GM13976 (cell line): ENCODE results near the gene CARNS1.

Experiments used
- DNase-seq: peaks from one replicate; pipeline ENCODE4 v3.0.0; 2012; ENCODE audit warnings: low spot score
- in situ Hi-C: fragments of 300-500 bp; cut with MboI; formaldehyde crosslinking; loops from one replicate; pipeline ENCODE4 v1.12.0; 2022; ENCODE audit warnings: low sequenced_read_pairs, mixed read lengths, inconsistent platforms; ENCODE audit not compliant: unreplicated experiment
- TF ChIP-seq, protein P1 (sequence below): IDR thresholded peaks from 2 replicates; pipeline ENCODE4 v1.5.1; 2012; ENCODE audit warnings: borderline replicate concordance, mild to moderate bottlenecking; ENCODE audit not compliant: insufficient read depth; ENCODE audit errors: extremely low read depth, missing control alignments, control extremely low read depth

CARNS1 gene

DNA sequence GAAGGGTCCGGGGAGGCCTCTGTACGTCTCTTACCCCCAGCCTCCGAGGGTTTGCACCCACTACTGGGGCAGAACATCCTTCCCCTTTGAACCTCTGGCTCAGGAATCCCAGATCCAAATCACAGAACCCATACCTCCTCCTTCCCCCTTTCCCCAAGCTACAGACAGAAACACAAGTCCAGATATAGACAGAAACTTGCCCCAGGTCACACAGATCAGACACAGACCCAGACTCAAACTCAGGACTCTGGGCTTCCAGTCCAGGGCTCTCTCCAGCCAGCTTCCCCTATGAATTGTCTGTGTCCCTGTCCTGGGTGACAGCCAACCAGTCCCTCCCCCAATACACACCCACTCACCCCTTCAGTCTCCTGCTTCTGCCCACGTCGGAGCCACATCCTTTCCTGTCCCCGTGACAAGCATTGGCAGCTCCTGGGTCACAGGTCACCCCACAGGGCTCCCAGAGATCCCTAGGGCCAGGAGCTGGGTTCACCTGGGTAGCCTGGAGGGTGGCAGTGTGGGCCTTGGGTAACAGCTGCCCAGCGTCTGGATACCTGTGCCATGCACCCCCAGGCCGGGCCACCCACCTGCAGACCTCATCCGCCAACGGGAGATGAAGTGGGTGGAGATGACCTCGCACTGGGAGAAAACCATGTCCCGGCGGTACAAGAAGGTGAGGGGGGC lies 10.8 kb upstream of the CARNS1 start:
- in situ Hi-C loops, result no loop called here
- TF ChIP-seq, protein P1, sequence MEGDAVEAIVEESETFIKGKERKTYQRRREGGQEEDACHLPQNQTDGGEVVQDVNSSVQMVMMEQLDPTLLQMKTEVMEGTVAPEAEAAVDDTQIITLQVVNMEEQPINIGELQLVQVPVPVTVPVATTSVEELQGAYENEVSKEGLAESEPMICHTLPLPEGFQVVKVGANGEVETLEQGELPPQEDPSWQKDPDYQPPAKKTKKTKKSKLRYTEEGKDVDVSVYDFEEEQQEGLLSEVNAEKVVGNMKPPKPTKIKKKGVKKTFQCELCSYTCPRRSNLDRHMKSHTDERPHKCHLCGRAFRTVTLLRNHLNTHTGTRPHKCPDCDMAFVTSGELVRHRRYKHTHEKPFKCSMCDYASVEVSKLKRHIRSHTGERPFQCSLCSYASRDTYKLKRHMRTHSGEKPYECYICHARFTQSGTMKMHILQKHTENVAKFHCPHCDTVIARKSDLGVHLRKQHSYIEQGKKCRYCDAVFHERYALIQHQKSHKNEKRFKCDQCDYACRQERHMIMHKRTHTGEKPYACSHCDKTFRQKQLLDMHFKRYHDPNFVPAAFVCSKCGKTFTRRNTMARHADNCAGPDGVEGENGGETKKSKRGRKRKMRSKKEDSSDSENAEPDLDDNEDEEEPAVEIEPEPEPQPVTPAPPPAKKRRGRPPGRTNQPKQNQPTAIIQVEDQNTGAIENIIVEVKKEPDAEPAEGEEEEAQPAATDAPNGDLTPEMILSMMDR, result no peak
- no peak for DNase-seq

DNA sequence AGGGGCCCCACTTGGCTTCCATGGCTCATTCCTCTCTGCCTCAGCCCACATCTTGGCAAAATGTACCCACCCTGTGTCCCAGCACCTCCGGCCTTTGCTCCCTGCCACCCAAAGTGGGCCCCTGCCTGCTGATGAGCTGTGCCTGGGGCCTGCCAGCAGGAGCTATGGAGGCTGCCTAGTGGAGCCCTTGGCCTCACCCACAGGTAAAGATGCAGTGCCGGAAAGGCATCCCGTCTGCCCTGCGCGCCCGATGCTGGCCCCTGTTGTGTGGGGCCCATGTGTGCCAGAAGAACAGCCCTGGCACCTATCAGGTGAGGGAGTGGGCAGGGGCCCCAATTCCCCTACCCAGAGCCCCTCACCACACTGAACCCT lies 10.3 kb upstream of the CARNS1 start:
- in situ Hi-C loops, result no loop called here
- TF ChIP-seq, protein P1, result no peak
- no peak for DNase-seq

DNA sequence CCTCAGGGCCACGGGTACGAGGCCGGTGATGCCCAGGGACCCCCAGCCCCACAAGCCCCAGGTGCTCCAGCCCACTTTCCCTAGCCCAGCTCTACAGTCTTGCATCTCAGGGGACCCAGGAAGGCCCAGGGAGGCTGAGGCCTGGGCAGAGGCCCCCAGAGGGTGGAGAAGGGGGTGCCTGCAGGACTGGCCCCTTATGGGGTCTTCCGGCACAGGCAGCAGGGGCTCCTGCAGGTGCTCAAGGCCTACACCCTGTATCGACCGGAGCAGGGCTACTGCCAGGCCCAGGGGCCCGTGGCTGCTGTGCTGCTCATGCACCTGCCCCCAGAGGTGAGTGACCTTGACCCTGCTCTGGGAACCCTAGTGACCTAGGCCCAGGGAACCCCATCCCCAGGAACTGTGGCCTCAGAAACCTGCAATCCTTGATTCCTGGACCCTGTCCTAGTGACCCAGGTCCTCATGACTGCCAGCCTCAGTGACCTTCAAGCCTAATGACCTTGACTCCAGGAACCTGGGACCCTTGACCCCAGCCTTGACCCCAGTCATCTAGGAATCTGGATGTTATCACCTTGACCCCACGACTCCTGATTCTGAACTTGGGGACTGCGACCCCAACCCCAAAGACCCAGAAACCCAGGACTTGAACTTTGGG lies 9.7 kb upstream of the CARNS1 start:
- TF ChIP-seq, protein P1, result no peak
- in situ Hi-C loops, result no loop called here
- DNase-seq, result no peak

DNA sequence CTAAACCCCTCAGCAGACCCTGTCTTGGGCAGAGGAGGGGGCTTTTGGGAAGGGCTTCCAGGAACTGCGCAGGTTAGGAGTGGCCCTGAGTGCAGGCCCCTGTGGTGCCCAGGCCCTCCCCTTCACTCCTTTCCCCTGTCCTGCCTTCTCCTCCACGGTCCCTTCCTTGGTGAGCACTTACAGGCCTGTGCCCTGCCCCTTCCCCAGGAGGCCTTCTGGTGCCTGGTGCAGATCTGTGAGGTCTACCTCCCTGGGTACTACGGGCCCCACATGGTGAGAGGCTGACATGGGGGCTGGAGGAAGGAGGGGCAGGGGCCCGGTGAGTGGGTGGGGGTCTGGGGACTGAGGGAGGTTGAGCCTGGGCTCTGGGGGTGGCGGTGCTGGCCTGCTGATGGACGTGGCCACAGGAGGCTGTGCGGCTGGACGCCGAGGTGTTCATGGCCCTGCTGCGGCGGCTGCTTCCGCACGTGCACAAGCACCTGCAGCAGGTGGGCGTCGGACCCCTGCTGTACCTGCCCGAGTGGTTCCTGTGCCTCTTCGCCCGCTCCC lies 9.0 kb upstream of the CARNS1 start:
- DNase-seq, result no peak
- TF ChIP-seq, protein P1, result no peak
- in situ Hi-C loops, result no loop called here

DNA sequence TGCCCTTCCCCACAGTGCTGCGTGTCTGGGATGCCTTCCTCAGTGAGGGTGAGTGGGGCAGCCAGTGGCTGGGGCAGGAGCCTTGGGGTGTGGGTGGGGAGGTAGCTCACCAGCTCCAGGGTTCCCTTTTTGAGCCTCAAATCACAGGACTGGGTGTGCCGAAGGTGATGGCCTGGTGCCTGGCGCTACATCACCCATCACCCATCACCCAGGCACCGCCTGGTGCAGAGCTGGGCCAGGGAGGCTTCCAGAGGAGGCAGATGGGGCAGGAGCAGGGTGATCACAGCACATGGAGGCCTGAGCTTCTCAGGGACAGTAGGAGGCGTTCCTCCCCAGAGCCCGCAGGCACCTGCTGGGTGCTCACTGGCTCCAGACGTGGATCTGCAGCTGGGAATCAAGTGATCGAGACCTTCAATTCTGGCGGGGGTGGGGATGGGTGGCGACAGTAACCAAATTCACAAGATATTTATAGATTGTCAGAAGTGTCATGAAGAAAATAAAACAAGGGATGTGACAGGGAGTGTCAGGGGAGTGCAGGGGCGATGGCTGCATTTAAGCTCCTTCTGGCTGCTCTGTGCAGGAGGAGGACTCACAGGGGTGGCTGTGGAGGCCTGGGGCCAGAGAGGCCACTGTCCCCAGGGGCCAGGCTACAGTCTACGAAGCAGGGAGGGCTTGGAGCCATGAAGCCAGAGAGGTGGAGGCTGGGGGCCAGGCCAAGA lies 8.3 kb upstream of the CARNS1 start:
- no peak for DNase-seq
- TF ChIP-seq, protein P1, result no peak
- in situ Hi-C loops, result no loop called here

DNA sequence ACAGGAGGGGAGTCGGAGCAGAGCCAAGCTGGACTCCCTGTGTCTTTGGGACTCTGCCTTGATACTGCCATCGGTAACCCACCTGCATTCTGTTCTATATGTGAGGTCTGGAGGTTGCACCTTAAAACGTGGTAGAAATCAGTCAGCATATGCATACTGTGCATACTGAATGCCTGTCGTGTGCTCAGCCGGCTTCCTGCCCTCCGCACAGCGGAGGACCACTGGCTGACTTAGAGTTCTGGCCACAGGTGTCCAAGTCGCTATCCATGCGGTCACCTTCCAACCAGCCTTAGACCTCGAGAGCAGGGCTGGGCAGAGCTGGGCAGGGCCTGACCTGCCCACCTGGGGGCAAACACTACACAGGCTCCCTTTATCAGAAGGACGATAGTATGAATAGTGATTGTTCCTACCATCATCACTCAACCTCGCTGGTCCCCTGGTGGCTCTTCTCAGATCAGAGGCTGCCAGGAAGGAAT lies 7.8 kb upstream of the CARNS1 start:
- in situ Hi-C loops, result no loop called here

More for the DNA sequence above, 7.8 kb upstream of the CARNS1 start:
- TF ChIP-seq, protein P1, result no peak
- no peak for DNase-seq
